K562 (cell line): ENCODE data around the gene RNF181. TPM values are rescaled to one million over a fixed set of nuclear protein-coding genes. Genes with fewer than 3 reads are reported as not detected.

Experiments used
- ATAC-seq: fragments of 200-7000 bp; cut with Tn5 transposase; 3 replicates; pipeline ENCODE4 v1.9.1; 2020; ENCODE audit warnings: moderate library complexity
- BruUV-seq: library from RNA; stranded (reverse); fragments of 400-500 nt; replicated peaks from 2 replicates; lab custom pipeline; 2021; lab: Mats Ljungman, UMichigan
- CTCF ChIA-PET: fragments of 300-600 bp; formaldehyde crosslinking; extraction: SDS; loops from one replicate; lab custom pipeline; 2021; ENCODE audit warnings: low intra/inter-chr PET ratio; lab: Yijun Ruan, JAX
- POLR2A ChIA-PET: fragments of 300-600, 350-650 bp; sonication (Branson Sonifier 250); formaldehyde crosslinking; extraction: SDS; loops from one replicate; lab custom pipeline; 2021; ENCODE audit warnings: antibody characterized with exemption, inconsistent platforms; lab: Yijun Ruan, JAX
- DNase-seq, 4 experiments: peaks; one replicate each; pipeline versions ENCODE4 v3.0.0 to v3.0.0-alpha.2; 2011 to 2018; ENCODE audit warnings: low spot score in 3 of 4, mixed read lengths in 3 of 4; ENCODE audit errors: extremely low read depth in 1 of 4
- FAIRE-seq: peaks from 2 replicates; lab custom pipeline; 2011; peaks lifted over from hg19 to GRCh38; lab: Jason Lieb, UNC
- H2AFZ ChIP-seq: 2 replicates; pipeline ENCODE4 v1.6.0; 2011; ENCODE audit warnings: low read depth, low read length, control low read depth, inconsistent platforms
- H3K27ac ChIP-seq: fragments of 200-600 bp; 3 replicates; pipeline ENCODE4 v1.8.0; 2011; ENCODE audit warnings: low read depth, mild to moderate bottlenecking, control low read depth, inconsistent platforms, low read length, moderate library complexity, mixed read lengths; ENCODE audit errors: extremely low read depth
- H3K27me3 ChIP-seq, 2 experiments: fragments of 300-600 bp in 1 of 2; 2 replicates in 1 of 2; 3 replicates in 1 of 2; pipeline versions ENCODE4 v1.6.0 to v1.8.0; 2011; ENCODE audit warnings: inconsistent platforms in 2 of 2, low read length in 2 of 2, mild to moderate bottlenecking in 1 of 2, mixed read lengths in 1 of 2, moderate library complexity in 1 of 2; ENCODE audit not compliant: control insufficient read depth in 2 of 2, insufficient read depth in 2 of 2
- H3K36me3 ChIP-seq: fragments of 300-600 bp; 3 replicates; pipeline ENCODE4 v1.8.0; 2011; ENCODE audit warnings: mild to moderate bottlenecking, low read length, inconsistent platforms; ENCODE audit not compliant: control insufficient read depth, insufficient read depth
- H3K4me1 ChIP-seq, 2 experiments: fragments of 200-600 bp in 1 of 2; replicated peaks in 1 of 2; 2 replicates in 1 of 2; 3 replicates in 1 of 2; pipeline versions ENCODE4 v1.5.1 to v1.8.0; 2011; ENCODE audit warnings: inconsistent platforms in 2 of 2, low read length in 2 of 2, mild to moderate bottlenecking in 1 of 2, mixed read lengths in 1 of 2, moderate library complexity in 1 of 2; ENCODE audit not compliant: control insufficient read depth in 2 of 2, insufficient read depth in 2 of 2
- H3K4me2 ChIP-seq: 2 replicates; pipeline ENCODE4 v1.6.1; 2011; ENCODE audit warnings: low read length, control low read depth, inconsistent platforms, mixed read lengths; ENCODE audit not compliant: insufficient read depth
- H3K4me3 ChIP-seq: fragments of 200-600 bp; sonication (generic), shearing (Covaris generic); 2 replicates; pipeline ENCODE4 v1.5.1; 2016; ENCODE audit warnings: control low read depth, inconsistent platforms
- H3K79me2 ChIP-seq: fragments of 200-600 bp; 3 replicates; pipeline ENCODE4 v1.8.0; 2011; ENCODE audit warnings: low read length, inconsistent platforms; ENCODE audit not compliant: control insufficient read depth, insufficient read depth
- H3K9ac ChIP-seq, 2 experiments: 2 replicates each; pipeline versions ENCODE4 v1.6.0 to v1.6.1; 2011; ENCODE audit warnings: low read depth in 2 of 2, low read length in 2 of 2, control low read depth in 1 of 2, inconsistent platforms in 1 of 2, mild to moderate bottlenecking in 1 of 2, mixed read lengths in 1 of 2; ENCODE audit not compliant: insufficient read depth in 1 of 2
- H3K9me1 ChIP-seq: one replicate; pipeline ENCODE4 v1.6.0; 2011; ENCODE audit warnings: inconsistent platforms, mild to moderate bottlenecking, low read length, moderate library complexity; ENCODE audit not compliant: control insufficient read depth, insufficient read depth
- H3K9me3 ChIP-seq: replicated peaks from 2 replicates; pipeline ENCODE4 v1.5.1; 2011; ENCODE audit warnings: low read depth, low read length, inconsistent platforms; ENCODE audit not compliant: control insufficient read depth, insufficient read depth
- H4K20me1 ChIP-seq: replicated peaks from 2 replicates; pipeline ENCODE4 v1.6.1; 2011; ENCODE audit warnings: low read length, inconsistent platforms, mixed read lengths; ENCODE audit not compliant: control insufficient read depth, insufficient read depth
- MBD2 ChIP-seq: sonication (generic); IDR thresholded peaks from 2 replicates; pipeline ENCODE4 v1.6.1; 2016; ENCODE audit warnings: low read depth, borderline replicate concordance
- MCM2 ChIP-seq: fragments of 450-650 bp; IDR thresholded peaks from 2 replicates; pipeline ENCODE4 v1.6.1; 2017; ENCODE audit warnings: low read depth, mild to moderate bottlenecking
- MGA ChIP-seq: fragments of 450-650 bp; IDR thresholded peaks from 2 replicates; pipeline ENCODE4 v1.6.1; 2016; ENCODE audit warnings: mild to moderate bottlenecking, moderate library complexity
- NR2C1 ChIP-seq, 2 experiments: fragments of 450-650 bp; IDR thresholded peaks; 2 replicates each; pipeline ENCODE4 v1.6.1; 2017; ENCODE audit warnings: mild to moderate bottlenecking in 2 of 2, antibody characterized with exemption in 1 of 2, inconsistent platforms in 1 of 2, missing compliant biosample characterization in 1 of 2, missing genetic modification characterization in 1 of 2
- NR2F6 ChIP-seq: fragments of 450-650 bp; formaldehyde crosslinking; IDR thresholded peaks from 2 replicates; pipeline ENCODE4 v1.4.0; 2020; ENCODE audit warnings: mild to moderate bottlenecking
- ZNF41 ChIP-seq: fragments of 250-450 bp; sonication (Bioruptor Pico); conservative IDR thresholded peaks from 2 replicates; pipeline ENCODE4 v1.4.0; 2020; ENCODE audit warnings: mild to moderate bottlenecking
- WGBS: fragments of 100-300 bp; shearing (Covaris generic); methylation state at CpG from one replicate; pipeline ENCODE4 v1.1.6; 2016; ENCODE audit warnings: low coverage, mixed read lengths; ENCODE audit not compliant: insufficient coverage; ENCODE audit errors: missing lambda C conversion rate; 5-methylcytosine and 5-hydroxymethylcytosine counted together
- in situ Hi-C: fragments of 300-500 bp; cut with MboI; formaldehyde crosslinking; loops from 4 replicates; pipeline ENCODE4 v1.15.0; 2018; ENCODE audit warnings: inconsistent platforms, mixed read lengths
- intact Hi-C: fragments of 100-400 bp; cut with micrococcal nuclease; formaldehyde crosslinking; loops from 2 replicates; pipeline ENCODE4 v1.14.2; 2022
- polyA plus RNA-seq, 8 experiments: library from polyadenylated mRNA; depleted of rRNA in 4 of 8; stranded (reverse) in 5 of 8; unstranded in 3 of 8; fragments of >200 nt; fragmentation: Nextera tagmentation in 2 of 8; fragmentation: Illumina TruSeq in 1 of 8; extraction: Ambion mirVana in 2 of 8; extraction: Trizol in 1 of 8; gene quantifications; 2 replicates each; pipeline versions ENCODE4 v1.2.1 to v1.2.3, GENCODE V29; 2011 to 2014; ENCODE audit warnings: inconsistent platforms in 1 of 8, missing spikeins in 1 of 8
- total RNA-seq, 7 experiments: library from RNA; depleted of rRNA in 6 of 7; stranded (reverse); fragments of >200 nt in 6 of 7; fragmentation: Illumina TruSeq in 2 of 7; extraction: Trizol in 2 of 7; gene quantifications; 2 replicates each; pipeline versions ENCODE4 v1.2.1 to v1.2.3, GENCODE V29; 2011 to 2021; ENCODE audit warnings: low replicate concordance in 1 of 7
- TF ChIP-seq, protein P1 (sequence below): fragments of 450-650 bp; formaldehyde crosslinking; IDR thresholded peaks from 2 replicates; pipeline ENCODE4 v1.4.0; 2020; ENCODE audit warnings: mild to moderate bottlenecking, moderate library complexity

The RNF181 gene
- total and polyA plus RNA-seq, 9 of the 15 experiments (the other 6 are each of a cell fraction or from before 2014, with no cell fraction given): 139 to 492 (median 253) TPM

DNA sequence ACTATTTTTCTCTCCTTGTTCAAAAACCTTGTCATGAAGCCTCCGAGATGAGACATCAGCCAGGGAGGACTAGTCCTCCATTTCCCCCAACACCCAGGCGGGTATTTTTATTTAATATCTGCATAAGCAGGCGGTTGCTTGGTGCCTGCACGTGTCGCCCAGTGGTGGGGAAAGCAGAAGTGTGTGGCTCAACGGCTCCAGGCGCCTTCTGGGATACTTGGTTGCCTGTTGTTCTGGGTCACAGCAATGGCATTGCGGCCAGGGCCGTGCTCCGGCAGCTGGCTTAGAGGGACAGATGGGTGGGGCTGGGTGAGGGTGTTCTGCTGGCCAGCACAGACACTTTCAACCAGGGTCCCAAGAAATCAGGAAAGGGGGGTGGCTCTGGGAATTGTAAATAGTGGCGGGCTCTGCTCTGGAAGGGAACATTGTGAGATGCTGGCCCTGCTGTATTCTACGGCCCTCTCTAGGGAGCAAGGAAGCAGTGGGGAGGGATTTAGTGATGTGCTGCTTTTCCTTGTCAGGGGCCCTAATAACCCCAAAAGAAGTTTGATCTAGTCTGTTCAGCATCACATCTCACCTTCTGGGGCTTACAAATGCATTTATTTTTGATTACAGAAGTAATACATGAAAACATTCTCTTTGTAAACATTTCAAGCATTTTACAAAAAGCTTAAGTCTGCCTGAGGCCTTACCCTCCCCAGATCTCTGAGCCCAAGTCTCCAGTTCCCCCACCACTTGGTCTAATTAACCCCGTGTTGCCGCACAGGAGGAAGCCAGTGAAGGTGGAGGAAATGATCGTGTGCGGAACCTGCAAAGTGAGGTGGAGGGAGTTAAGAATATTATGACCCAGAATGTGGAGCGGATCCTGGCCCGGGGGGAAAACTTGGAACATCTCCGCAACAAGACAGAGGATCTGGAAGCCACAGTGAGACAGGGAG, 17.0 kb upstream of the RNF181 start:
- Histone ChIP-seq H3K4me1 (peaks cover 19 to 24% of the 10 kb centered on the region in 2 experiments), H3K27me3 (no peaks in the 10 kb centered on the region), H3K27ac (peak overlapping the region; percentile 81), H3K36me3 (peaks cover 32% of the 10 kb centered on the region; the same call in 2 of the 3 replicates), H3K9me1 (no peaks in the 10 kb centered on the region), H3K4me2 (peak overlapping the region; percentile 87), H2AFZ (peak overlapping the region; percentile 90), H3K79me2 (peaks cover 30% of the 10 kb centered on the region), H4K20me1 (no peaks in the 10 kb centered on the region), H3K9ac (peak overlapping the region; percentile 77 to 94), H3K4me3 (peak overlapping the region; percentile 48), H3K9me3 (no peaks in the 10 kb centered on the region)
- no peak for FAIRE-seq
- peak; percentile 69 for ATAC-seq
- WGBS: 10% methylated on average over 19 of the region's 19 CpGs
- ChIA-PET CTCF (no interaction called here), POLR2A (interaction anchor here (0.7 to 3.8 kb wide), 23 partner anchors 9 to 171 kb away, joined by 3 to 23 read pairs (median 3); partner anchors contain the start of genes GGCX and RNF181)
- in situ Hi-C loops: no loop called here
- intact Hi-C loops: loop anchor here (5.0 kb wide), 1 partner anchor 34 kb away; the partner anchor contains the start of gene C2orf68
- DNase-seq: peak; percentile 51 to 57 (median 56)
- no TSS peak for BruUV-seq
- TF ChIP-seq NR2C1 (IDR thresholded peaks at IDR 0.05) (no peak), NR2C1 (tag; IDR thresholded peaks at IDR 0.05) (peak; percentile 10; the same call in 1 of the 2 replicates), MBD2 (no peak), MGA (peak; percentile 89; the same call in 1 of the 2 replicates), ZNF41 (CRISPR knock-in tag) (peak; percentile 28; the same call in 1 of the 2 replicates), MCM2 (no peak), NR2F6 (CRISPR knock-in tag) (no peak)
- TF ChIP-seq, protein P1, sequence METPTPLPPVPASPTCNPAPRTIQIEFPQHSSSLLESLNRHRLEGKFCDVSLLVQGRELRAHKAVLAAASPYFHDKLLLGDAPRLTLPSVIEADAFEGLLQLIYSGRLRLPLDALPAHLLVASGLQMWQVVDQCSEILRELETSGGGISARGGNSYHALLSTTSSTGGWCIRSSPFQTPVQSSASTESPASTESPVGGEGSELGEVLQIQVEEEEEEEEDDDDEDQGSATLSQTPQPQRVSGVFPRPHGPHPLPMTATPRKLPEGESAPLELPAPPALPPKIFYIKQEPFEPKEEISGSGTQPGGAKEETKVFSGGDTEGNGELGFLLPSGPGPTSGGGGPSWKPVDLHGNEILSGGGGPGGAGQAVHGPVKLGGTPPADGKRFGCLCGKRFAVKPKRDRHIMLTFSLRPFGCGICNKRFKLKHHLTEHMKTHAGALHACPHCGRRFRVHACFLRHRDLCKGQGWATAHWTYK (CRISPR knock-in tag): peak; percentile 54; the same call in 1 of the 2 replicates
